Right lobe of liver (tissue), 6 donors: ENCODE data around the gene PRAMEF5. TPM values are rescaled to one million over a fixed set of nuclear protein-coding genes. Genes with fewer than 3 reads are reported as not detected.
A peak's percentile ranks its signal among the peaks of the same experiment; 100 is the strongest.
"Not testable (repeated sequence)": the region's sequence is repeated elsewhere in the genome, so short reads cannot be mapped to it uniquely, and the experiment has no call there.

Experiments
- ATAC-seq, 4 donors: fragments of 200-7000 bp; cut with Tn5 transposase; one replicate each; pipeline ENCODE4 v1.9.1; 2020; ENCODE audit warnings: mild to moderate bottlenecking in 4 of 4, moderate library complexity in 4 of 4
- DNase-seq, 3 donors: peaks; one replicate each; pipeline ENCODE4 v3.0.0-alpha.2; 2020
- H3K27ac ChIP-seq, 3 donors: fragments of 200-600 bp; one replicate each; pipeline ENCODE4 v1.8.0; 2022
- H3K27me3 ChIP-seq, 2 donors: fragments of 200-600 bp; one replicate each; pipeline ENCODE4 v1.8.0; 2022
- H3K36me3 ChIP-seq, 4 donors: fragments of 200-600 bp; sonication (generic) in 1 of 4; one replicate each; pipeline versions ENCODE4 v1.5.1 to v1.8.0; 2017 to 2022; ENCODE audit warnings: control low read depth in 1 of 4
- H3K4me1 ChIP-seq, 4 donors: fragments of 200-600 bp; sonication (generic) in 1 of 4; one replicate each; pipeline versions ENCODE4 v1.5.1 to v1.8.0; 2017 to 2022; ENCODE audit warnings: control low read depth in 1 of 4
- H3K4me3 ChIP-seq, 3 donors: fragments of 200-600 bp; one replicate each; pipeline ENCODE4 v1.8.0; 2022
- H3K9me3 ChIP-seq, 4 donors: fragments of 200-600 bp; sonication (generic) in 1 of 4; one replicate each; pipeline versions ENCODE4 v1.5.1 to v1.8.0; 2017 to 2022; ENCODE audit warnings: control low read depth in 1 of 4
- CTCF ChIP-seq, 4 donors: fragments of 200-600 bp in 3 of 4; fragments of 450-650 bp in 1 of 4; IDR thresholded peaks; one replicate each; pipeline versions ENCODE4 v1.5.1 to v1.8.0; 2016 to 2022; ENCODE audit warnings: antibody characterized with exemption in 4 of 4, mild to moderate bottlenecking in 2 of 4
- POLR2A ChIP-seq: fragments of 450-650 bp; IDR thresholded peaks from one replicate; pipeline ENCODE4 v1.6.1; 2017; ENCODE audit warnings: antibody characterized with exemption, mild to moderate bottlenecking
- WGBS: methylation state at CpG from one replicate; pipeline ENCODE4 v1.1.6; 2018; ENCODE audit warnings: low coverage, low lambda C conversion rate; ENCODE audit not compliant: insufficient coverage; ENCODE audit errors: missing lambda C conversion rate; 5-methylcytosine and 5-hydroxymethylcytosine counted together
- intact Hi-C, 2 donors: fragments of 100-400 bp; cut with DNase I; formaldehyde crosslinking; loops; one replicate each; pipeline versions ENCODE4 v1.11.2 to v1.14.1; 2022
- long read RNA-seq: library from polyadenylated mRNA; unstranded; transcript quantifications from one replicate; pipeline ENCODE4 v2.0.0, GENCODE V29; 2019
- total RNA-seq, 6 experiments: library from RNA; depleted of rRNA in 2 of 6; stranded (reverse); fragments of >200 nt in 2 of 6; fragmentation: NEBNext Ultra II Directional in 3 of 6; extraction: Animal tissue kit (Norgen Biotek cat#: 25700) in 3 of 6; gene quantifications; one replicate each; pipeline versions ENCODE4 v1.1.0 to v1.2.4, GENCODE V29; 2016 to 2023
- donor health status: DM: no; HTN: yes; CAD: no.
- donor health status: DM: no; HTN: no; CAD: no.
- donor health status: DM: no; HTN: no; CAD: no.
- donor health status: DM: no; HTN: yes; CAD: no.
- donor health status: DM: no; HTN: yes; CAD: no.

The PRAMEF5 gene
- not detected for total RNA-seq
- long read RNA-seq: 0 reads

GRCh38 chr1:13253898-13254297, at the start of gene PRAMEF5:
PRAMEF5 (plus strand) TSS chr1:13254198; CDS start chr1:13259269, 5,071 bp downstream.
- H3K4me3 ChIP-seq, H3K27me3 ChIP-seq, H3K36me3 ChIP-seq, H3K27ac ChIP-seq, H3K4me1 ChIP-seq, H3K9me3 ChIP-seq, ATAC-seq, DNase-seq, intact Hi-C loops: not testable (repeated sequence)
- no CpG with 5 or more reads among the region's 5 CpGs for WGBS

- H3K36me3 ChIP-seq, H3K27me3 ChIP-seq, H3K9me3 ChIP-seq, H3K4me1 ChIP-seq, H3K27ac ChIP-seq, intact Hi-C loops, H3K4me3 ChIP-seq, DNase-seq: not testable (repeated sequence)
- peak; percentile 44 to 67 (median 56) for ATAC-seq
- WGBS: no CpG with 5 or more reads among the region's 9 CpGs
Measured at GRCh38 chr1:13208712-13209111, 45.3 kb upstream of the PRAMEF5 start.

GRCh38 chr1:13216619-13217018, 37.4 kb upstream of the PRAMEF5 start:
- H3K27me3 ChIP-seq, intact Hi-C loops, H3K4me3 ChIP-seq, H3K9me3 ChIP-seq, H3K27ac ChIP-seq, H3K4me1 ChIP-seq, H3K36me3 ChIP-seq, DNase-seq: not testable (repeated sequence)
- ATAC-seq: peak; percentile 38 to 83 (median 58)
- no CpG with 5 or more reads among the region's 7 CpGs for WGBS

GRCh38 chr1:13219203-13219602, 34.8 kb upstream of the PRAMEF5 start:
- H3K9me3 ChIP-seq, H3K27me3 ChIP-seq, ATAC-seq, H3K4me3 ChIP-seq, H3K27ac ChIP-seq, H3K4me1 ChIP-seq, DNase-seq, intact Hi-C loops, H3K36me3 ChIP-seq: not testable (repeated sequence)
- no CpG with 5 or more reads among the region's 3 CpGs for WGBS

GRCh38 chr1:13222788-13223187, 31.2 kb upstream of the PRAMEF5 start:
- H3K27ac ChIP-seq, H3K4me1 ChIP-seq, H3K4me3 ChIP-seq, H3K27me3 ChIP-seq, intact Hi-C loops, H3K36me3 ChIP-seq, DNase-seq, H3K9me3 ChIP-seq: not testable (repeated sequence)
- WGBS: no CpG with 5 or more reads among the region's 4 CpGs
- peak in 1 of 4 donors; percentile 37 for ATAC-seq

GRCh38 chr1:13224480-13225060, 29.4 kb upstream of the PRAMEF5 start:
- TF ChIP-seq POLR2A: no peak
- no peak for TF ChIP-seq CTCF (IDR thresholded peaks at IDR 0.05)
- Histone ChIP-seq H3K36me3 (no peaks in the 10 kb centered on the region), H3K27me3 (no peaks in the 10 kb centered on the region), H3K27ac (no peak overlapping the region), H3K9me3 (no peaks in the 10 kb centered on the region), H3K4me3 (no peak overlapping the region), H3K4me1 (no peaks in the 10 kb centered on the region)
- 75% methylated on average over 5 of the region's 5 CpGs for WGBS
- intact Hi-C loops: no loop called here
- ATAC-seq (peak in 1 of 4 donors; percentile 22), DNase-seq (peak in 2 of 3 donors; percentile 8 to 33)

- H3K27ac ChIP-seq, H3K4me1 ChIP-seq, H3K36me3 ChIP-seq, intact Hi-C loops, H3K27me3 ChIP-seq, H3K4me3 ChIP-seq, H3K9me3 ChIP-seq: not testable (repeated sequence)
- ATAC-seq: peak in 2 of 4 donors; percentile 17 to 35
- peak in 2 of 3 donors; percentile 31 to 44 for DNase-seq
- 53% methylated on average over 7 of the region's 9 CpGs for WGBS
Measured at GRCh38 chr1:13225675-13226204, 28.3 kb upstream of the PRAMEF5 start, which contains the start of gene PRAMEF18. PRAMEF18 (minus strand) TSS chr1:13226154; CDS start chr1:13226106, 48 bp downstream.

GRCh38 chr1:13227271-13228055, 26.5 kb upstream of the PRAMEF5 start:
- H3K36me3 ChIP-seq, intact Hi-C loops, H3K4me1 ChIP-seq, H3K27ac ChIP-seq, ATAC-seq, H3K9me3 ChIP-seq, H3K4me3 ChIP-seq, H3K27me3 ChIP-seq: not testable (repeated sequence)
- WGBS: 76% methylated on average over 8 of the region's 8 CpGs
- peak in 2 of 3 donors; percentile 15 to 22 for DNase-seq
